WTC11 (cell line): ENCODE results near the gene TPBGL. TPM values are rescaled to one million over a fixed set of nuclear protein-coding genes. Genes with fewer than 3 reads are reported as not detected.
A peak's percentile ranks its signal among the peaks of the same experiment; 100 is the strongest.

Experiments used
- ATAC-seq: fragments of 200-7000 bp; cut with Tn5 transposase; 2 replicates; pipeline ENCODE4 v1.10.0; 2021; ENCODE audit warnings: mild to moderate bottlenecking, moderate library complexity
- CTCF ChIA-PET: fragments of 300-600 bp; sonication (Branson Sonifier 250); formaldehyde crosslinking; loops from one replicate; lab custom pipeline; 2021; ENCODE audit warnings: antibody characterized with exemption; lab: Charles Lee
- POLR2A ChIA-PET: fragments of 350-600 bp; sonication (Branson Sonifier 250); formaldehyde crosslinking; loops from one replicate; lab custom pipeline; 2021; ENCODE audit warnings: antibody characterized with exemption; lab: Charles Lee
- DNase-seq: peaks from one replicate; pipeline ENCODE4 v3.0.0; 2021; ENCODE audit warnings: low spot score
- H3K27ac Mint-ChIP-seq: 2 replicates; pipeline ENCODE4 v1.8.0; 2021; ENCODE audit warnings: mixed read lengths
- H3K27me3 Mint-ChIP-seq: 2 replicates; pipeline ENCODE4 v1.8.0; 2021; ENCODE audit warnings: low read depth, mild to moderate bottlenecking, moderate library complexity, mixed read lengths
- H3K36me3 Mint-ChIP-seq: 2 replicates; pipeline ENCODE4 v1.8.0; 2021; ENCODE audit warnings: mixed read lengths
- H3K4me1 Mint-ChIP-seq: 2 replicates; pipeline ENCODE4 v1.8.0; 2022; ENCODE audit warnings: mixed read lengths
- H3K4me3 Mint-ChIP-seq: 2 replicates; pipeline ENCODE4 v1.8.0; 2021; ENCODE audit warnings: mild to moderate bottlenecking, moderate library complexity, mixed read lengths
- H3K9me3 Mint-ChIP-seq: 2 replicates; pipeline ENCODE4 v1.8.0; 2021; ENCODE audit warnings: mixed read lengths
- ATF1 ChIP-seq: sonication (generic); formaldehyde crosslinking; IDR thresholded peaks from 2 replicates; pipeline ENCODE4 v1.8.1; 2023; ENCODE audit warnings: mild to moderate bottlenecking, moderate library complexity, missing genetic modification reagents
- ELF4 ChIP-seq: sonication (generic); formaldehyde crosslinking; IDR thresholded peaks from 2 replicates; pipeline ENCODE4 v1.8.1; 2022; ENCODE audit warnings: low read depth, mild to moderate bottlenecking, moderate library complexity, missing genetic modification reagents
- ETV6 ChIP-seq: sonication (generic); formaldehyde crosslinking; IDR thresholded peaks from 2 replicates; pipeline ENCODE4 v1.8.1; 2022; ENCODE audit warnings: mild to moderate bottlenecking, missing genetic modification reagents
- FOXJ3 ChIP-seq: sonication (generic); formaldehyde crosslinking; IDR thresholded peaks from 2 replicates; pipeline ENCODE4 v1.9.0; 2021; ENCODE audit warnings: missing genetic modification reagents, mild to moderate bottlenecking, borderline replicate concordance
- FOXK1 ChIP-seq: sonication (generic); formaldehyde crosslinking; IDR thresholded peaks from 2 replicates; pipeline ENCODE4 v1.8.0; 2022; ENCODE audit warnings: mild to moderate bottlenecking, moderate library complexity, missing genetic modification reagents
- GABPB1 ChIP-seq: sonication (generic); formaldehyde crosslinking; IDR thresholded peaks from 2 replicates; pipeline ENCODE4 v1.8.1; 2023; ENCODE audit warnings: mild to moderate bottlenecking, missing genetic modification reagents
- IRF2 ChIP-seq: sonication (generic); formaldehyde crosslinking; IDR thresholded peaks from 2 replicates; pipeline ENCODE4 v1.8.0; 2022; ENCODE audit warnings: low read depth, missing genetic modification reagents, borderline replicate concordance
- JUN ChIP-seq: sonication (generic); formaldehyde crosslinking; IDR thresholded peaks from 2 replicates; pipeline ENCODE4 v1.8.0; 2023; ENCODE audit warnings: mild to moderate bottlenecking, missing genetic modification reagents
- MYBL2 ChIP-seq: sonication (generic); formaldehyde crosslinking; IDR thresholded peaks from 2 replicates; pipeline ENCODE4 v1.8.1; 2023; ENCODE audit warnings: mild to moderate bottlenecking, moderate library complexity, missing genetic modification reagents
- NR1H2 ChIP-seq: sonication (generic); formaldehyde crosslinking; IDR thresholded peaks from 2 replicates; pipeline ENCODE4 v1.9.0; 2021; ENCODE audit warnings: mild to moderate bottlenecking, moderate library complexity, missing genetic modification reagents
- SMAD3 ChIP-seq: sonication (generic); formaldehyde crosslinking; IDR thresholded peaks from 2 replicates; pipeline ENCODE4 v1.8.0; 2022; ENCODE audit warnings: missing genetic modification reagents, mild to moderate bottlenecking, borderline replicate concordance
- SMAD4 ChIP-seq: sonication (generic); formaldehyde crosslinking; IDR thresholded peaks from 2 replicates; pipeline ENCODE4 v1.8.0; 2022; ENCODE audit warnings: mild to moderate bottlenecking, missing genetic modification reagents
- TEAD4 ChIP-seq: sonication (generic); formaldehyde crosslinking; IDR thresholded peaks from 2 replicates; pipeline ENCODE4 v1.8.0; 2022; ENCODE audit warnings: mild to moderate bottlenecking, missing genetic modification reagents
- TP53 ChIP-seq: sonication (generic); formaldehyde crosslinking; IDR thresholded peaks from 2 replicates; pipeline ENCODE4 v1.8.1; 2023; ENCODE audit warnings: mild to moderate bottlenecking, missing genetic modification reagents
- ZNF317 ChIP-seq: sonication (generic); formaldehyde crosslinking; IDR thresholded peaks from 2 replicates; pipeline ENCODE4 v1.8.1; 2023; ENCODE audit warnings: low read depth, mild to moderate bottlenecking, moderate library complexity, missing genetic modification reagents, borderline replicate concordance
- total RNA-seq: library from RNA; stranded (reverse); gene quantifications from 3 replicates; pipeline ENCODE4 v1.2.3, GENCODE V29; 2021
- TF ChIP-seq, protein P1 (sequence below): sonication (generic); formaldehyde crosslinking; IDR thresholded peaks from 2 replicates; pipeline ENCODE4 v1.8.1; 2023; ENCODE audit warnings: mild to moderate bottlenecking, missing genetic modification reagents
- TF ChIP-seq, protein P2 (sequence below): fragments of 250-450 bp; sonication (Bioruptor Pico); IDR thresholded peaks from 2 replicates; pipeline ENCODE4 v2.1.2; 2022; ENCODE audit warnings: mild to moderate bottlenecking, moderate library complexity
- TF ChIP-seq, protein P3 (sequence below): sonication (generic); formaldehyde crosslinking; conservative IDR thresholded peaks from 2 replicates; pipeline ENCODE4 v1.8.1; 2022; ENCODE audit warnings: mild to moderate bottlenecking, missing genetic modification reagents
- TF ChIP-seq, protein P4 (sequence below): fragments of 200-600 bp; IDR thresholded peaks from 2 replicates; pipeline ENCODE4 v1.8.0; 2022; ENCODE audit warnings: antibody characterized with exemption
- TF ChIP-seq, protein P5 (sequence below): sonication (generic); formaldehyde crosslinking; IDR thresholded peaks from 2 replicates; pipeline ENCODE4 v1.8.0; 2022; ENCODE audit warnings: mild to moderate bottlenecking, missing genetic modification reagents
- TF ChIP-seq, protein P6 (sequence below): sonication (generic); formaldehyde crosslinking; IDR thresholded peaks from 2 replicates; pipeline ENCODE4 v1.8.1; 2023; ENCODE audit warnings: mild to moderate bottlenecking, missing genetic modification reagents, borderline replicate concordance
- TF ChIP-seq, protein P7 (sequence below): sonication (generic); formaldehyde crosslinking; IDR thresholded peaks from 2 replicates; pipeline ENCODE4 v1.8.1; 2022; ENCODE audit warnings: mild to moderate bottlenecking, moderate library complexity, missing genetic modification reagents

Gene TPBGL
- total RNA-seq, 1 experiment from 2014 or later: 0.37 TPM

DNA sequence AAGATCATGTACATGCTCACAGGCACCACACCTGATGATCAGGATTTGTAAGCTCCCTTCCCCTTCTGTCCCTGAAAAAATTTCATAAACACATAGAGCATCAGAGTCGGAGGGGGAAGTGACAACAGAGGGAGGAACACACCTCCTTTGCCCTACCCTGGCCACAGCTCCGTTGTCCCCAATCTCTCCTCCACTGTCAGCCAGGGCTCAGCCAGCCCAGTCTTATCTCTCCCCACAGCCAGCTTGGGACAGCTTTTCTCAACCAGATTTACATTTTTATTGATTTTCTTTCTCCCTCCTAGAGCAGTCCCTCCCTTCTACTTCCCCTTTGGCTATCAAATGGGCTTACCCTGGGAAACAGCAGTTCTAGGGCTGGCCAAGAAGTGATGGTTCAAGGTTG is 32.1 kb upstream of the TPBGL start:
- CTCF ChIA-PET: interaction anchor here (1.2 to 11.6 kb wide), 3 partner anchors 33 to 65 kb away, joined by 6 to 590 read pairs (median 6); partner anchors contain the start of gene TPBGL
- H3K36me3 Mint-ChIP-seq: no peaks in the 10 kb centered on the region
- H3K9me3 Mint-ChIP-seq: no peaks in the 10 kb centered on the region
- H3K4me1 Mint-ChIP-seq: peaks cover under 1% of the 10 kb centered on the region; the same call in 1 of the 2 replicates
- no peak for DNase-seq
- POLR2A ChIA-PET: no interaction called here
- peaks cover 7% of the 10 kb centered on the region for H3K27me3 Mint-ChIP-seq
- TF ChIP-seq ELF4 (no peak), SMAD4 (CRISPR knock-in tag) (no peak)
- TF ChIP-seq, protein P1, sequence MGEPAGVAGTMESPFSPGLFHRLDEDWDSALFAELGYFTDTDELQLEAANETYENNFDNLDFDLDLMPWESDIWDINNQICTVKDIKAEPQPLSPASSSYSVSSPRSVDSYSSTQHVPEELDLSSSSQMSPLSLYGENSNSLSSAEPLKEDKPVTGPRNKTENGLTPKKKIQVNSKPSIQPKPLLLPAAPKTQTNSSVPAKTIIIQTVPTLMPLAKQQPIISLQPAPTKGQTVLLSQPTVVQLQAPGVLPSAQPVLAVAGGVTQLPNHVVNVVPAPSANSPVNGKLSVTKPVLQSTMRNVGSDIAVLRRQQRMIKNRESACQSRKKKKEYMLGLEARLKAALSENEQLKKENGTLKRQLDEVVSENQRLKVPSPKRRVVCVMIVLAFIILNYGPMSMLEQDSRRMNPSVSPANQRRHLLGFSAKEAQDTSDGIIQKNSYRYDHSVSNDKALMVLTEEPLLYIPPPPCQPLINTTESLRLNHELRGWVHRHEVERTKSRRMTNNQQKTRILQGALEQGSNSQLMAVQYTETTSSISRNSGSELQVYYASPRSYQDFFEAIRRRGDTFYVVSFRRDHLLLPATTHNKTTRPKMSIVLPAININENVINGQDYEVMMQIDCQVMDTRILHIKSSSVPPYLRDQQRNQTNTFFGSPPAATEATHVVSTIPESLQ: no peak
- TF ChIP-seq, all 79 proteins: peak for 0
- Mint-ChIP-seq H3K4me3 (no peak overlapping the region), H3K27ac (no peak overlapping the region)
- ATAC-seq: no peak

DNA sequence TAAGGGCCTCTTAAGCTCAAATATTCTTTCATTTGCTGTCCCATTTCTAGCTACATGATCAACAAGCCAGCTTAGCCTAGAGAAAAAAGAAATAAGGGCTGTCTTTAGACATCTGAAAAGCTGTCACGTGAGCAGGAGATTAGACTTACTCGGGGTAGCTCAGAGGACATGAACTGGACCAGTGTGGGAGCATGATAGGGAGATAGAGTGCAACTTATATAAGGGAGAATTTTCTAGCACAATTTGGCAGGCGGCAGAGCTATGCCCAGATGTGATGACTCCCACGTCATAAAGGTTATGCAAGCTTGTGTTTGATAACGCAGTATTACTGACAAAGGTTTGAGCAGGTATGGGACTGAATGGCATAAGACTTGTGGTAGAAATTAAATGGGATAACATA is 28.2 kb upstream of the TPBGL start:
- Mint-ChIP-seq H3K4me1 (no peaks in the 10 kb centered on the region), H3K4me3 (no peak overlapping the region), H3K27ac (no peak overlapping the region), H3K27me3 (peaks cover 35% of the 10 kb centered on the region), H3K9me3 (no peaks in the 10 kb centered on the region), H3K36me3 (no peaks in the 10 kb centered on the region)
- ATAC-seq (no peak), DNase-seq (no peak)
- CTCF ChIA-PET: interaction anchor here (1.1 to 3.8 kb wide), 3 partner anchors 30 to 68 kb away, joined by 5 to 91 read pairs (median 6); no protein-coding TSS in a partner anchor
- POLR2A ChIA-PET: no interaction called here
- no peak for TF ChIP-seq ATF1 (CRISPR knock-in tag)
- TF ChIP-seq, protein P2, sequence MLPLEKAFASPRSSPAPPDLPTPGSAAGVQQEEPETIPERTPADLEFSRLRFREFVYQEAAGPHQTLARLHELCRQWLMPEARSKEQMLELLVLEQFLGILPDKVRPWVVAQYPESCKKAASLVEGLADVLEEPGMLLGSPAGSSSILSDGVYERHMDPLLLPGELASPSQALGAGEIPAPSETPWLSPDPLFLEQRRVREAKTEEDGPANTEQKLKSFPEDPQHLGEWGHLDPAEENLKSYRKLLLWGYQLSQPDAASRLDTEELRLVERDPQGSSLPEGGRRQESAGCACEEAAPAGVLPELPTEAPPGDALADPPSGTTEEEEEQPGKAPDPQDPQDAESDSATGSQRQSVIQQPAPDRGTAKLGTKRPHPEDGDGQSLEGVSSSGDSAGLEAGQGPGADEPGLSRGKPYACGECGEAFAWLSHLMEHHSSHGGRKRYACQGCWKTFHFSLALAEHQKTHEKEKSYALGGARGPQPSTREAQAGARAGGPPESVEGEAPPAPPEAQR (CRISPR knock-in tag): no peak
- no peak for TF ChIP-seq FOXJ3 (CRISPR knock-in tag)
- no peak for TF ChIP-seq ZNF317 (CRISPR knock-in tag)
- no peak for TF ChIP-seq GABPB1 (CRISPR knock-in tag)
- TF ChIP-seq, protein P3, sequence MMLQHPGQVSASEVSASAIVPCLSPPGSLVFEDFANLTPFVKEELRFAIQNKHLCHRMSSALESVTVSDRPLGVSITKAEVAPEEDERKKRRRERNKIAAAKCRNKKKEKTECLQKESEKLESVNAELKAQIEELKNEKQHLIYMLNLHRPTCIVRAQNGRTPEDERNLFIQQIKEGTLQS: no peak
- no peak for TF ChIP-seq MYBL2 (CRISPR knock-in tag)
- TF ChIP-seq SMAD3: no peak

DNA sequence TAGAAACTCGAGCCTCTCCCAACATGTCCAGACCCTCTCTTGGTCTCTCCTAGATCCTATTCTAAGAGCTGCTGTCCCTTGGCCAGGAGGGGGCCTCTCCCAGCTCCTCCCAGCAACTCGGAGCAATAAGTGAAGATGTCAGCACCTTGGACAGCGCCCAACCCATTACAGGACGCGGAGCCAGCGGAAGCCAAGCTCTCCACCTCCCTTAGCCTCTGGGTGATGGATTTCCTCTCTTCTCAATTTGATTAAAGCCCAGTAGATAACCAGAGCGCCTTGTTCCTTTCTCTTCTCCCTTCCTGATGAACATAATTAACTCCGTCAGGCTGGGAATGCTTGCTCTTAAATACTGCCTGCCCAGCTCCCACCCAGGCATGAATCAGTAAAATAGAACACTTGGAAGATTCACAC is 26.2 kb upstream of the TPBGL start:
- ATAC-seq (peak; percentile 99), DNase-seq (peak; percentile 97)
- Mint-ChIP-seq H3K27ac (no peak overlapping the region), H3K4me3 (no peak overlapping the region), H3K27me3 (peaks cover 53% of the 10 kb centered on the region), H3K36me3 (no peaks in the 10 kb centered on the region), H3K4me1 (no peaks in the 10 kb centered on the region), H3K9me3 (no peaks in the 10 kb centered on the region)
- ChIA-PET POLR2A (interaction anchor here (0.7 to 1.0 kb wide), 2 partner anchors 9 to 21 kb away, joined by 3 to 4 read pairs; no protein-coding TSS in a partner anchor), CTCF (interaction anchor here (0.7 to 3.8 kb wide), 28 partner anchors 9 to 513 kb away, joined by 3 to 91 read pairs (median 4); partner anchors contain the start of genes SERPINH1 and TPBGL)
- TF ChIP-seq, protein P4, sequence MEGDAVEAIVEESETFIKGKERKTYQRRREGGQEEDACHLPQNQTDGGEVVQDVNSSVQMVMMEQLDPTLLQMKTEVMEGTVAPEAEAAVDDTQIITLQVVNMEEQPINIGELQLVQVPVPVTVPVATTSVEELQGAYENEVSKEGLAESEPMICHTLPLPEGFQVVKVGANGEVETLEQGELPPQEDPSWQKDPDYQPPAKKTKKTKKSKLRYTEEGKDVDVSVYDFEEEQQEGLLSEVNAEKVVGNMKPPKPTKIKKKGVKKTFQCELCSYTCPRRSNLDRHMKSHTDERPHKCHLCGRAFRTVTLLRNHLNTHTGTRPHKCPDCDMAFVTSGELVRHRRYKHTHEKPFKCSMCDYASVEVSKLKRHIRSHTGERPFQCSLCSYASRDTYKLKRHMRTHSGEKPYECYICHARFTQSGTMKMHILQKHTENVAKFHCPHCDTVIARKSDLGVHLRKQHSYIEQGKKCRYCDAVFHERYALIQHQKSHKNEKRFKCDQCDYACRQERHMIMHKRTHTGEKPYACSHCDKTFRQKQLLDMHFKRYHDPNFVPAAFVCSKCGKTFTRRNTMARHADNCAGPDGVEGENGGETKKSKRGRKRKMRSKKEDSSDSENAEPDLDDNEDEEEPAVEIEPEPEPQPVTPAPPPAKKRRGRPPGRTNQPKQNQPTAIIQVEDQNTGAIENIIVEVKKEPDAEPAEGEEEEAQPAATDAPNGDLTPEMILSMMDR: no peak
- peak; percentile 94 for TF ChIP-seq ETV6
- TF ChIP-seq, protein P5, sequence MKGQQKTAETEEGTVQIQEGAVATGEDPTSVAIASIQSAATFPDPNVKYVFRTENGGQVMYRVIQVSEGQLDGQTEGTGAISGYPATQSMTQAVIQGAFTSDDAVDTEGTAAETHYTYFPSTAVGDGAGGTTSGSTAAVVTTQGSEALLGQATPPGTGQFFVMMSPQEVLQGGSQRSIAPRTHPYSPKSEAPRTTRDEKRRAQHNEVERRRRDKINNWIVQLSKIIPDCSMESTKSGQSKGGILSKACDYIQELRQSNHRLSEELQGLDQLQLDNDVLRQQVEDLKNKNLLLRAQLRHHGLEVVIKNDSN (CRISPR knock-in tag): peak; percentile 70; the same call in 1 of the 2 replicates
- TF ChIP-seq TP53: peak; percentile 82; the same call in 1 of the 2 replicates
- TF ChIP-seq, protein P6, sequence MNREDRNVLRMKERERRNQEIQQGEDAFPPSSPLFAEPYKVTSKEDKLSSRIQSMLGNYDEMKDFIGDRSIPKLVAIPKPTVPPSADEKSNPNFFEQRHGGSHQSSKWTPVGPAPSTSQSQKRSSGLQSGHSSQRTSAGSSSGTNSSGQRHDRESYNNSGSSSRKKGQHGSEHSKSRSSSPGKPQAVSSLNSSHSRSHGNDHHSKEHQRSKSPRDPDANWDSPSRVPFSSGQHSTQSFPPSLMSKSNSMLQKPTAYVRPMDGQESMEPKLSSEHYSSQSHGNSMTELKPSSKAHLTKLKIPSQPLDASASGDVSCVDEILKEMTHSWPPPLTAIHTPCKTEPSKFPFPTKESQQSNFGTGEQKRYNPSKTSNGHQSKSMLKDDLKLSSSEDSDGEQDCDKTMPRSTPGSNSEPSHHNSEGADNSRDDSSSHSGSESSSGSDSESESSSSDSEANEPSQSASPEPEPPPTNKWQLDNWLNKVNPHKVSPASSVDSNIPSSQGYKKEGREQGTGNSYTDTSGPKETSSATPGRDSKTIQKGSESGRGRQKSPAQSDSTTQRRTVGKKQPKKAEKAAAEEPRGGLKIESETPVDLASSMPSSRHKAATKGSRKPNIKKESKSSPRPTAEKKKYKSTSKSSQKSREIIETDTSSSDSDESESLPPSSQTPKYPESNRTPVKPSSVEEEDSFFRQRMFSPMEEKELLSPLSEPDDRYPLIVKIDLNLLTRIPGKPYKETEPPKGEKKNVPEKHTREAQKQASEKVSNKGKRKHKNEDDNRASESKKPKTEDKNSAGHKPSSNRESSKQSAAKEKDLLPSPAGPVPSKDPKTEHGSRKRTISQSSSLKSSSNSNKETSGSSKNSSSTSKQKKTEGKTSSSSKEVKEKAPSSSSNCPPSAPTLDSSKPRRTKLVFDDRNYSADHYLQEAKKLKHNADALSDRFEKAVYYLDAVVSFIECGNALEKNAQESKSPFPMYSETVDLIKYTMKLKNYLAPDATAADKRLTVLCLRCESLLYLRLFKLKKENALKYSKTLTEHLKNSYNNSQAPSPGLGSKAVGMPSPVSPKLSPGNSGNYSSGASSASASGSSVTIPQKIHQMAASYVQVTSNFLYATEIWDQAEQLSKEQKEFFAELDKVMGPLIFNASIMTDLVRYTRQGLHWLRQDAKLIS (CRISPR knock-in tag): peak; percentile 40; the same call in 1 of the 2 replicates
- TF ChIP-seq, protein P7, sequence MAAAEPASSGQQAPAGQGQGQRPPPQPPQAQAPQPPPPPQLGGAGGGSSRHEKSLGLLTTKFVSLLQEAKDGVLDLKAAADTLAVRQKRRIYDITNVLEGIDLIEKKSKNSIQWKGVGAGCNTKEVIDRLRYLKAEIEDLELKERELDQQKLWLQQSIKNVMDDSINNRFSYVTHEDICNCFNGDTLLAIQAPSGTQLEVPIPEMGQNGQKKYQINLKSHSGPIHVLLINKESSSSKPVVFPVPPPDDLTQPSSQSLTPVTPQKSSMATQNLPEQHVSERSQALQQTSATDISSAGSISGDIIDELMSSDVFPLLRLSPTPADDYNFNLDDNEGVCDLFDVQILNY (CRISPR knock-in tag): 0 out of 2 replicates have a peak, but pooled peaks have one; percentile 51
- peak; percentile 87; the same call in 1 of the 2 replicates for TF ChIP-seq FOXK1 (CRISPR knock-in tag)
- TF ChIP-seq NR1H2: no peak
- TF ChIP-seq JUN (CRISPR knock-in tag): peak; percentile 92
- no peak for TF ChIP-seq IRF2 (CRISPR knock-in tag)
- peak; percentile 74; the same call in 1 of the 2 replicates for TF ChIP-seq TEAD4 (CRISPR knock-in tag)
